ENCODE results near the gene NBPF4.
"Not testable (repeated sequence)": the region's sequence is repeated elsewhere in the genome, so short reads cannot be mapped to it uniquely, and the experiment has no call there.

Gene NBPF4

DNA sequence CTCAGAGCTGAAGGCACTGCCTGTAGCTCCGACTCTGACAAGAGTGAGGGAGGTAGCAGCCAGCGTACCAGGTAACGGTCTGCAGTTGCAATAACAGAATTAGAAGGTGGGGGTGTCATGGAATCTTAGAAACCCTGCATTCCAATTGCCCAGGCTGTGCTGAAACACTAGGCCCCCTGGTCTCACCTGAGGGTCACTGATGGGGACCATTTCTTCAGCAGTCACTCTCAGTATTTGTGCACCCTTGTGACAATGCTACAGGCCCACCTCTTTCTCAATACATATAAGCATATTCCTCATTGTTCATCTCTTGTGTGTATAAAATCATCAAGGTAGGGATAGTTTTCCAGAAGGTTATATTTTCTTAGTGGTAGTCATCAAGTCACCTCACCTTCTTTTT lies at the start of gene NBPF4:
TSS of gene NBPF4 (minus strand) at position 101 of the 400 bp plus-strand sequence. CDS start 315 bp downstream, outside the sequence.
- not testable (repeated sequence) for DNase-seq (ENCODE audit: low spot score)

- not testable (repeated sequence) for DNase-seq (ENCODE audit: low spot score)
Measured at GRCh38 chr1:108282528-108283257, 38.8 kb upstream of the NBPF4 start.

DNA sequence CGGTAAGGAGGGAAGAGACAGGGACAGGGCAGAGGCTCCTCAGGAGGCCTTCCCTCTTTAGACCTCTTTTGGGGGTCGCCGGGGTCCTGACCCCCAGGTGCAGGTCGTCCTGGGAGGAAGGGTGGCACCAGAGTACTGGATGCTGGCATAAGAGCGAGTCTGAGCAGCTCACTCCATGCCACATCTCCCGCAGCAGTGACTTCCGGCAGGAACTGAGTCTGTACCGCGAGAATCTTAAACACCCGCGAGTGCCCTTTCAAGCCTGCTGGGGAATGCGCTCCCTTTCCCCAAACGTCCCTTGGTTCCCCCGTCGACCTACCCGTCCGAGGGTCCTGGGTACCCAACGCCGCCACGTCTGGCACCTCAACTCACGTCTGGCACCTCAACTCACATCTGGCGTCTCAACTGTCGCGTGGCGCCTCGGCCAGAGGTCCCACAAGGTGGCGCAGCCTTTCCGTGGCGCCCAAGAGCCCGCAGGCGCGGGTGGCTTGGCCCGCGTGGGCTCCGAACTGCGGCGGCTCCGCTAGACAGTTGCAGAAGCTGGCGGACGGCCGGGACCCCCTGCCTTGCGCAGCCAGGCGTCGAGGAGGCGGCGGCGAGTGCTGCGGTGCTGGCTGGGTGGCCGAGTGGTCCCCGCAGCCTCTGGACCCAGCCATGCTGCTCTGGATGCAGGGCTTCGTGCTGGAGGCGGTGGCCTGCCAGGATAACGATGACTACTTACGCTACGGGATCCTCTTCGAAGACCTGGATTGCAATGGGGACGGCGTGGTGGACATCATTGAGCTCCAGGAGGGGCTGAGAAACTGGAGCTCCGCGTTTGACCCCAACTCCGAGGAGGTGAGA lies 28.8 kb upstream of the NBPF4 start:
- not testable (repeated sequence) for DNase-seq (ENCODE audit: low spot score)

DNA sequence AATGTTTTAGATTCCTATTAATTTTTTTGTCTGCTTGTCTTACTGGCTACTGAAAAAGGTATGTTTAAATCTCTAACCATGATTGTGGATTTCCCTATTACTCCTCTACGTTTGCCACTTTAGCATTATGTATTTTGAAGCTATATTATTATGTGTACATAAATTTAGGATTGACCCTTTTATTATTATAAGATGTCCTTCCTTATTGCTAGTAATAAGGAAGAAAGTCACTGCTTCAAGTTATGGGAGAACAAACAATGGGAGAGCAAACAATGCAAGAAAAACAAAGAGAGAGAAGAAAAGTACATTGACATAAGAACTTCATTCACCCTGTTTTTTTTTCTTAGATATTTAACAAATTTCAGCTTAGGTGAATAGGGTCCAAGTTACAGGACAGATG lies 23.2 kb upstream of the NBPF4 start:
- not testable (repeated sequence) for DNase-seq (ENCODE audit: low spot score)

DNA sequence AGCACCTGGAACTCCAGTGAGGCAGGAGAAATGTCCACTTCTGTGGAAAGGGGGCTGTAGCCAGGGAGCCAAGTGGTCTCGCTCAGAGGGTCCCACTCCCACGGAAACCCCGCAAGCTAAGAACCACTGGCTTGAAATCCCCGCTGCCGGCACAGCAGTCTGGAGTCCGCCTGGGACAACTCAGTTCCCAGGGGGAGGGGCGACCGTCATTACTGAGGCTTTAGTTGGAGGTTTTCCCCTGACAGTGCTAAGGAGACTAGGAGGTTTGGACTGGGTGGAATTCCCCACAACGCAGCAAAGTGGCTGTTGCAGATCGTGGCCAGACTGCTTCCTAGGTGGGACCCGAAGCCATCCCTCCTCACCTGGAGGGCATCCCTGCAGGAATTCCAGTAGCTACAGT lies 18.1 kb upstream of the NBPF4 start:
- DNase-seq (ENCODE audit: low spot score): not testable (repeated sequence)

DNA sequence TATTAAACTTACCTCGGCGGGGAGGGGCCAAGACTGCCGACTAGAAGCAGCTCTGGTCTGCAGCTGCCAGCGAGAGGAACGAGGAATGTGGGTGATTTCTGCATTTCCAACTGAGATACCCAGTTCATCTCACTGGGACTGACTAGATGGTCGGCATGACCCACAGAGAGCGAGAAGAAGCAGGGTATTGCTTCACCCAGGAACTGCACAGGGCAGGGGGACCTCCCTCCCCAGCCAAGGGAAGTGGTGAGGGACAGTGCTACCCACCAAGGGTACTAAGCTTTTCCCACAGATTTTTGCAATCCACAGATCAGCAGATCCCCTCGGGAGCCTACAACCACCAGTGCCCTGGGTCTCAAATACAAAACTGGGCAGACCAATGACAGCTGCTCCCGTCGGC lies 17.6 kb upstream of the NBPF4 start:
- not testable (repeated sequence) for DNase-seq (ENCODE audit: low spot score)

GRCh38 chr1:108260578-108261259 lies 16.8 kb upstream of the NBPF4 start:
- not testable (repeated sequence) for DNase-seq (ENCODE audit: low spot score)

DNA sequence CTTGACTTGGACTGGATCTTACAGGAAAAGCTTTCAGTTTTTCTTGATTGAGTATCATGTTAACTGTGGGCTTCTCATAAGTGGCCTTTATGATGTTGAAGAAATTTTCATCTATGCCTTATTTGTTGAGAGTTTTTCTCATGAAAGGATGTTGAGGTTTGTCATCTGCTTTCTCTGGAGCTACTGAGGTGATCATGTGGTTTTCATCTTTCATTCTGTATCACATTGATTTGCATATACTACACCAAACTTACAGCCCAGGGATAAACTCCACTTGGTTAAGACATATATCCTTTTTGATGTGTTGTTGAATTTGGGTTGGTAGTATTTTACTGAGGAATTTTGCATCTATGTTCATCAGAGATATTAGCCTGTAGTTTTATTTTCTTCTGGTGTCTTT lies 11.6 kb upstream of the NBPF4 start:
- DNase-seq (ENCODE audit: low spot score): not testable (repeated sequence)

DNA sequence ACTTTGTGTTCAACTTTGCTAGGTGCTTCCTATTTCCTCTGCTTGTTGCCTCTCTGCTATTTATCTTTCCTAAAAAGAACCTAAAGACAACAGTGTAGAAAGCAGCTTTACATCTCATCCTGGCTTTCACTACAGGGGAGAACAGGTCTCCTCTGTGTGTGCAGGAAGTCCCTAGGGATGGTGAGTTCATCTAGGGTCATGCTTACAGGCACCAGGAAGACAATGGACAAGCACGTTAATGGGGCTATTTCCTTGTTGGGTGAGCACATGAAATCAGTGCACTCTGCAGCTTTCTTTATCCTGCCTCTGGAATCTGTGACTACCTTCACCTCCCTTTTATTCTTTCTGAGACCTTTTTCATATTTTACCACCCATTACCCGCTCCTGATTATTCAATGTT lies 4.5 kb downstream of the NBPF4 start:
- not testable (repeated sequence) for DNase-seq (ENCODE audit: low spot score)

- not testable (repeated sequence) for DNase-seq (ENCODE audit: low spot score)
Measured at GRCh38 chr1:108235308-108235707, 8.6 kb downstream of the NBPF4 start.

DNA sequence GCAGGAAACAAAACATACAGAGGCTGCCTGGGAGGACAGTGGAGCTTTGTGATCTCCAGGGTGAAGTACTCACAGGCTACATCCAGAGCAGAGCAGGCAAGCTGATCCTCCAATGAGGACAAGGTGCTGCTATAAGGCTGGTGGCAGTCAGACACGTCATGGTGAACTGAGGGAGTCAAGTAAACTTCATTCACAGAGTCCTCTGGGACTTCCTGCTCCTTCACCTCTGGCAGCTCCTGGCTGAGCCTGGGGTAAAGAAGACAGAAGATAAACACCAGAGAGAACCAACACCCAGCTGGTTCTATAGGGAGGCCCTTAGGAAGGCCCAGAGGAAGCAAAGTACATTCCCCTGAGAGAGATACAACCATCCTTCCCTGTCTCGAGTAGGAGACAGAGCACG lies 11.7 kb downstream of the NBPF4 start:
- DNase-seq (ENCODE audit: low spot score): not testable (repeated sequence)

GRCh38 chr1:108229976-108230375 lies 13.9 kb downstream of the NBPF4 start:
- DNase-seq (ENCODE audit: low spot score): not testable (repeated sequence)

- DNase-seq (ENCODE audit: low spot score): not testable (repeated sequence)
Measured at GRCh38 chr1:108227772-108228171, 16.1 kb downstream of the NBPF4 start.

DNA sequence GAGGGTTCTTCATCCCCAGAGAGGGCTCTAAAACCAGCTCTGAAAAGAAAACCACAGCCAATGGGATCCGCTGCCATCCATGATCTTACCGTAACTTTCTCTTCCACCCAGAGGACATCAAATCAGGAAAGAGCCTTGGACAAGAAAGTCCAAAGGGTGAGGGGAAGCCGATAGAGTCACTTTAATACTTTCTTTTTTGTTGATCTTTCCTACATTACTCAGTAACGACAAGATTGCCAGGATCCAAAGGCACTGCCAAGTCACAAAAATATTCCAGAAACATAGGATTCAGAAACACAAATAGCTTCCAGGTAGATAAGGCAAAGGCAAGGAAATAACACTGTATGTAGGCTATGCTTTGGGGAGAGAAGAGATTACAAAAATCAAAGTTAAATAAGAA lies 17.0 kb downstream of the NBPF4 start:
- DNase-seq (ENCODE audit: low spot score): not testable (repeated sequence)

DNA sequence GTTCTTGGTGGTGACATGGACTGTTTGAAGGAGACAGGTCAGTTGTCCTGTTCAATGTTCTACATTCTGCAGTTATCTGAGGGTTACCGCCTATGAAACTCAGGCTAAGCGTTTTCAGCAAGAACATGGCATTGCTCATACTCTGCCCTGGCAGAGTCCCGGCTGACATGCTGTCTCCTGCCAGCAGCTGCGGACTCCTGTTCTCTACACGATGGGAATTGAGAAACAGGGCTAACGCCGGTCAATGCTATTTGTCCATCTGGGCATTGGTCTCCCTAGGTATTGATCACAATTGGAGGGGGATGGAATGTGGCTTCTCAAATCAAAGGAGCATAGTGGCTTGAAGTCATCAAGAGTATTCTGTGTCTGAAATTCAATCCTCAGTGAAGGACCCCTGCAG lies 20.6 kb downstream of the NBPF4 start:
- DNase-seq (ENCODE audit: low spot score): not testable (repeated sequence)

DNA sequence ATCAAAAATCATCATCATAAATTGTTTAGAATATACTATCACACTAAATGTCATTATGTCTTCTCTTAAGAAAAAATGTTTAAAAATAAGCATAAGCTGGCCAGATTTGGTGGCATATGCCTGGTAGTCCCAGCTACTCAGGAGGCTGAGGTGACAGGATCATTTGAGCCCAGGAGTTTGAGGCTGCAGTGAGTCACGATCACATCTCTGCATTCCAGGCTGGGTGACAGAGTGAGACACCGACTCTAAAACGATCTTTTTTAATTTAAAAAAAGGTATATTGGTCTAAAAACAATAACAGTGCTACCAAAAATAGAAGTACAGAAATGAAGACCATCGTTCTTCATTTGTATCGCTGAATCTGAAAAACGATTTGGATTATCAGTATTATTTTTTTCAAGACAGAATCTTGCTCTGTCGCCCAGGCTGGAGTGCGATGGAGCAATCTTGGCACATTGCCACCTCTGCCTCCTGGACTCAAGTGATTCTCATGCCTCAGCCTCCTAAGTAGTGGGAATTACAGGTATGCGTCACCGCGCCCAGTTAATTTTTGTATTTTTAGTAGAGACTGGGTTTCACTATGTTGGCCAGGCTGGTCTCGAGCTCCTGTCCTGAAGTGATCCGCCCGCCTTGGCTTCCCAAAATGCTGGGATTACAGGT lies 26.2 kb downstream of the NBPF4 start:
- DNase-seq (ENCODE audit: low spot score): not testable (repeated sequence)

DNA sequence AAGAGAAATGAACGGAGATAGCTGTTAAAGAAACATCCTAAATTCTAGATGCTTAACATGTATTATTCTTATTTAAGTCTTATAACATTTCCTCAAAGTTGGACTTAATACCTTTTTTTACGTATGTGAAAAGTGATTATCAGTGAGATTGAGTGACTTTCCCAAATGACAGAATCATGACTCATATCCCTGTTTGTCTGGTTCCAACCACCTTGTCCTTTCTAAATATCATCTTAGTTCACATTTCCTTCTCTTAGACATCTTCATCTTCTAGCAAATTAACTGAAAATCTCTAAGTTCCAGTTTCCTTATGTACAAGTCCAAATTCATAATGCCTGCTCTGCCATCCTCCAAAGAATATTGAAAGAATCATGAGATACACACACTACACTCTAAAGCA lies 26.9 kb downstream of the NBPF4 start:
- DNase-seq (ENCODE audit: low spot score): not testable (repeated sequence)

- not testable (repeated sequence) for DNase-seq (ENCODE audit: low spot score)
Measured at GRCh38 chr1:108216028-108216890, 27.6 kb downstream of the NBPF4 start.

- DNase-seq (ENCODE audit: low spot score): peak; percentile 49
Measured at GRCh38 chr1:108214641-108215465, 29.0 kb downstream of the NBPF4 start.

DNA sequence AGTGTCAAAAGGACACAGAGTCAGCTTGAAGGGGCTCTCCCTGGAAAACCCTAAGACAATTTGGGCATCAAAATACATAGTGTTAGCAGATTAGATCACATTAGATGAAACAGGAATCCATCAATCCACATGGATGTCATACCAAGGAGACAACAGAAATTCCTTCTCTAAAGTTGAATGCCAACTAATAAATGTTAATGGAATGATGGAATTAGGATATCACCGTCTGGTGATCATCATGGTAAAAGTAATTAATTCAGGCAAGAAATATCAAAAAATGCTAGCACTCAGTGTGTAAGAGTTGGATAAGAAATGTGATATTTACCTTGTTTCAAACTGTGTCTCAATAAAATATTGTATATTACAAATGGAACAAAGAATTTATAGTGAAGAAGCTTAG lies 32.9 kb downstream of the NBPF4 start:
- no peak for DNase-seq (ENCODE audit: low spot score)

All from globus pallidus (tissue), 1 donor.